OCI-LY7 (cell line): ENCODE data around the gene DAB1. TPM values are rescaled to one million over a fixed set of nuclear protein-coding genes. Genes with fewer than 3 reads are reported as not detected.

ENCODE experiments used
- BruUV-seq: library from RNA; stranded (reverse); fragments of 400-500 nt; replicated peaks from 2 replicates; lab custom pipeline; 2021; lab: Mats Ljungman, UMichigan
- CTCF ChIA-PET: fragments of 300-600 bp; sonication (Branson Sonifier 250); formaldehyde crosslinking; loops from one replicate; lab custom pipeline; 2022; ENCODE audit warnings: antibody characterized with exemption; ENCODE audit not compliant: unreplicated experiment; lab: Charles Lee
- POLR2A ChIA-PET: fragments of 300-600 bp; sonication (Branson Sonifier 250); formaldehyde crosslinking; loops from one replicate; lab custom pipeline; 2022; ENCODE audit warnings: antibody characterized with exemption; lab: Charles Lee
- DNase-seq: peaks from one replicate; pipeline ENCODE4 v3.0.0-alpha.2; 2015; ENCODE audit warnings: low spot score
- H2AFZ ChIP-seq: fragments of 200-600 bp; sonication (generic), shearing (Covaris generic); 2 replicates; pipeline ENCODE4 v1.6.1; 2014; ENCODE audit warnings: mild to moderate bottlenecking, antibody characterized with exemption, low read length, moderate library complexity
- H3K27ac ChIP-seq: fragments of 200-600 bp; sonication (generic); 2 replicates; pipeline ENCODE4 v1.5.1; 2014; ENCODE audit warnings: mixed run types, low read depth, mild to moderate bottlenecking, moderate library complexity, low read length, inconsistent platforms; ENCODE audit not compliant: poor library complexity, severe bottlenecking
- H3K36me3 ChIP-seq: fragments of 200-600 bp; sonication (generic); 2 replicates; pipeline ENCODE4 v1.6.1; 2014; ENCODE audit warnings: mild to moderate bottlenecking, antibody characterized with exemption, low read length, moderate library complexity, mixed read lengths; ENCODE audit not compliant: insufficient read depth
- H3K4me1 ChIP-seq: fragments of 200-600 bp; sonication (generic); 2 replicates; pipeline ENCODE4 v1.5.1; 2014; ENCODE audit warnings: mild to moderate bottlenecking, low read length; ENCODE audit not compliant: insufficient read depth, poor library complexity, severe bottlenecking
- H3K4me2 ChIP-seq: fragments of 200-600 bp; sonication (generic); 2 replicates; pipeline ENCODE4 v1.6.1; 2014; ENCODE audit warnings: mild to moderate bottlenecking, low read length
- H3K4me3 ChIP-seq: fragments of 200-600 bp; sonication (generic); 2 replicates; pipeline ENCODE4 v1.5.1; 2014; ENCODE audit warnings: mild to moderate bottlenecking, low read depth, low read length; ENCODE audit not compliant: poor library complexity, severe bottlenecking
- H3K79me2 ChIP-seq: fragments of 200-600 bp; sonication (generic); 2 replicates; pipeline ENCODE4 v1.6.1; 2016; ENCODE audit warnings: low read depth, mild to moderate bottlenecking, low read length, moderate library complexity, mixed read lengths; ENCODE audit not compliant: insufficient read depth
- H3K9me2 ChIP-seq: fragments of 200-600 bp; sonication (generic); 2 replicates; pipeline ENCODE4 v1.6.1; 2016; ENCODE audit warnings: mild to moderate bottlenecking, low read length, mixed read lengths; ENCODE audit not compliant: insufficient read depth
- H3K9me3 ChIP-seq: fragments of 200-600 bp; sonication (generic); 2 replicates; pipeline ENCODE4 v1.6.1; 2014; ENCODE audit warnings: mild to moderate bottlenecking, mixed run types, low read length, mixed read lengths
- H4K20me1 ChIP-seq: fragments of 200-600 bp; sonication (generic); 2 replicates; pipeline ENCODE4 v1.6.1; 2014; ENCODE audit warnings: mild to moderate bottlenecking, antibody characterized with exemption, low read length, moderate library complexity, mixed read lengths; ENCODE audit not compliant: insufficient read depth
- CTCF ChIP-seq: fragments of 200-600 bp; sonication (generic); conservative IDR thresholded peaks from 2 replicates; pipeline ENCODE4 v1.5.1; 2014; ENCODE audit warnings: mild to moderate bottlenecking, antibody characterized with exemption, low read length, moderate library complexity, mixed read lengths
- EZH2phosphoT487 ChIP-seq: fragments of 200-600 bp; sonication (generic); IDR thresholded peaks from 2 replicates; pipeline ENCODE4 v1.6.1; 2018; ENCODE audit warnings: low read depth, borderline replicate concordance, mild to moderate bottlenecking, mixed run types, antibody characterized with exemption, low read length, moderate library complexity, mixed read lengths
- intact Hi-C: fragments of 100-400 bp; cut with micrococcal nuclease; formaldehyde crosslinking; loops from one replicate; pipeline ENCODE4 v1.10.0; 2022; ENCODE audit not compliant: unreplicated experiment
- total RNA-seq, 2 experiments: library from RNA; depleted of rRNA in 1 of 2; stranded (reverse); fragments of >200 nt in 1 of 2; shearing (Covaris generic) in 1 of 2; gene quantifications; 2 replicates each; pipeline ENCODE4 v1.2.3, GENCODE V29; 2014 to 2022

The DAB1 gene
- total RNA-seq, 2 experiments from 2014 or later = not detected

GRCh38 chr1:56964349-56965017 is 459.4 kb downstream of the DAB1 start:
- no peaks in the 10 kb centered on the region for H3K9me2 ChIP-seq
- H3K79me2 ChIP-seq = no peaks in the 10 kb centered on the region
- H3K9me3 ChIP-seq = no peaks in the 10 kb centered on the region
- no peaks in the 10 kb centered on the region for H3K36me3 ChIP-seq
- ChIA-PET CTCF (no interaction called here), POLR2A (no interaction called here)
- DNase-seq = no peak
- TF ChIP-seq EZH2phosphoT487 (no peak), CTCF (no peak)
- H3K4me3 ChIP-seq = no peak overlapping the region
- H3K27ac ChIP-seq = no peak overlapping the region
- H2AFZ ChIP-seq = no peak overlapping the region
- no peaks in the 10 kb centered on the region for H4K20me1 ChIP-seq
- no peaks in the 10 kb centered on the region for H3K4me1 ChIP-seq
- no TSS peak for BruUV-seq
- intact Hi-C loops = no loop called here
- H3K4me2 ChIP-seq = no peak overlapping the region

GRCh38 chr1:56963667-56964066 is 460.2 kb downstream of the DAB1 start:
- Histone ChIP-seq H3K4me3 (no peak overlapping the region), H3K9me3 (no peaks in the 10 kb centered on the region), H3K36me3 (no peaks in the 10 kb centered on the region), H2AFZ (no peak overlapping the region), H3K4me2 (no peak overlapping the region), H3K27ac (no peak overlapping the region), H4K20me1 (no peaks in the 10 kb centered on the region), H3K4me1 (no peaks in the 10 kb centered on the region), H3K79me2 (no peaks in the 10 kb centered on the region), H3K9me2 (no peaks in the 10 kb centered on the region)
- BruUV-seq = no TSS peak
- intact Hi-C loops = no loop called here
- TF ChIP-seq CTCF (no peak), EZH2phosphoT487 (no peak)
- CTCF ChIA-PET = no interaction called here
- no peak for DNase-seq
- POLR2A ChIA-PET = interaction anchor here (0.6 kb wide), 1 partner anchor 392 kb away, joined by 4 read pairs; no protein-coding TSS in a partner anchor

- Histone ChIP-seq H3K27ac (no peak overlapping the region), H3K4me3 (no peak overlapping the region), H2AFZ (no peak overlapping the region), H3K9me2 (no peaks in the 10 kb centered on the region), H3K36me3 (no peaks in the 10 kb centered on the region), H3K9me3 (no peaks in the 10 kb centered on the region), H3K4me2 (no peak overlapping the region), H4K20me1 (no peaks in the 10 kb centered on the region), H3K4me1 (no peaks in the 10 kb centered on the region), H3K79me2 (no peaks in the 10 kb centered on the region)
- no peak for DNase-seq
- ChIA-PET POLR2A (no interaction called here), CTCF (no interaction called here)
- no TSS peak for BruUV-seq
- intact Hi-C loops = no loop called here
- TF ChIP-seq EZH2phosphoT487 (no peak), CTCF (no peak)
Observed at GRCh38 chr1:56961426-56961825, 462.4 kb downstream of the DAB1 start.
